Gastroesophageal sphincter (tissue), 3 donors: ENCODE measurements around the gene EPAS1.

Experiments
- CTCF ChIP-seq, 4 experiments: fragments of 200-600 bp in 2 of 4; fragments of 450-650 bp in 2 of 4; sonication (generic) in 1 of 4; IDR thresholded peaks; one replicate each; pipeline ENCODE4 v1.5.1; 2017 to 2019; ENCODE audit warnings: antibody characterized with exemption in 4 of 4, mild to moderate bottlenecking in 2 of 4, moderate library complexity in 2 of 4
- EP300 ChIP-seq: sonication (generic); formaldehyde crosslinking; IDR thresholded peaks from one replicate; pipeline ENCODE4 v1.6.1; 2017; ENCODE audit warnings: antibody characterized with exemption, mild to moderate bottlenecking
- POLR2A ChIP-seq, 2 donors: fragments of 450-650 bp; IDR thresholded peaks; one replicate each; pipeline ENCODE4 v1.6.1; 2017; ENCODE audit warnings: antibody characterized with exemption in 2 of 2, mild to moderate bottlenecking in 2 of 2, moderate library complexity in 1 of 2
- POLR2AphosphoS5 ChIP-seq: sonication (generic); formaldehyde crosslinking; IDR thresholded peaks from one replicate; pipeline ENCODE4 v1.6.1; 2017; ENCODE audit warnings: antibody characterized with exemption

GRCh38 chr2:46379213-46380037 lies 82.2 kb downstream of the EPAS1 start:
- TF ChIP-seq CTCF (IDR thresholded peaks at IDR 0.05) (no peak), POLR2A (IDR thresholded peaks at IDR 0.05) (no peak), EP300 (no peak), POLR2AphosphoS5 (peak; percentile 72)
